Motor neuron (in vitro differentiated cells): ENCODE measurements around the gene SHPK. TPM values are rescaled to one million over a fixed set of nuclear protein-coding genes. Genes with fewer than 3 reads are reported as not detected.
A peak's percentile ranks its signal among the peaks of the same experiment; 100 is the strongest.

Experiments
- ATAC-seq, 8 experiments: fragments of 200-7000 bp; cut with Tn5 transposase; replicated peaks in 6 of 8; 2 replicates each; pipeline ENCODE4 v1.8.0; 2021; ENCODE audit warnings: mild to moderate bottlenecking in 8 of 8, moderate library complexity in 8 of 8
- H3K27ac ChIP-seq, 2 donors: fragments of 250-450 bp; sonication (Bioruptor Pico); 2 replicates each; pipeline ENCODE4 v1.9.0; 2021; ENCODE audit warnings: antibody characterized with exemption in 2 of 2, mild to moderate bottlenecking in 2 of 2, moderate library complexity in 1 of 2
- H3K4me1 ChIP-seq, 2 donors: fragments of 250-450 bp; sonication (Bioruptor Pico); replicated peaks in 1 of 2; 2 replicates each; pipeline ENCODE4 v1.6.1; 2021; ENCODE audit warnings: antibody characterized with exemption in 2 of 2, mild to moderate bottlenecking in 2 of 2, moderate library complexity in 1 of 2
- H3K4me3 ChIP-seq, 5 donors: fragments of 250-450 bp; sonication (Bioruptor Pico); 2 replicates each; pipeline ENCODE4 v1.9.0; 2021; ENCODE audit warnings: antibody characterized with exemption in 5 of 5, mild to moderate bottlenecking in 5 of 5, moderate library complexity in 4 of 5
- whole genome bisulfite sequencing, 10 experiments: fragments of 450-650 bp; shearing (Covaris generic); methylation state at CpG; one replicate each; pipeline ENCODE4 v1.0.0; 2022; 5-methylcytosine and 5-hydroxymethylcytosine counted together
- in situ Hi-C, 9 experiments: fragments of 400-800 bp; cut with MboI; loops; one replicate each; pipeline ENCODE4 v1.15.0; 2021; ENCODE audit warnings: low sequenced_read_pairs in 9 of 9, low pct_unique_long_range_greater_than_20kb in 2 of 9; ENCODE audit not compliant: unreplicated experiment in 9 of 9
- total RNA-seq, 8 experiments: library from RNA; unstranded; fragments of 300-600 nt; gene quantifications; 2 replicates each; pipeline versions ENCODE4 v1.2.3 to v1.2.4, GENCODE V29; 2022

SHPK gene
- total RNA-seq, 8 experiments from 2014 or later = 6.1 to 14.4 (median 7.0) TPM

DNA sequence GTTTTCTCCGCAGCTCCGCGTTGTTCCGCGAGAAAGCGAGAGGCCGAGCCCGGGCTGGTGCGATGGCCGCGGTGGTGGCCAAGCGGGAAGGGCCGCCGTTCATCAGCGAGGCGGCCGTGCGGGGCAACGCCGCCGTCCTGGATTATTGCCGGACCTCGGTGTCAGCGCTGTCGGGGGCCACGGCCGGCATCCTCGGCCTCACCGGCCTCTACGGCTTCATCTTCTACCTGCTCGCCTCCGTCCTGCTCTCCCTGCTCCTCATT is 33.0 kb upstream of the SHPK start:
- WGBS, 10 experiments = 0 to 1% (median 0%) methylated on average over 1 to 14 of the region's 32 CpGs; no CpG with 5 or more reads in 6 of the 10 experiments
- Histone ChIP-seq H3K4me1 (peaks cover 11 to 13% of the 10 kb centered on the region in 2 donors), H3K27ac (peak overlapping the region; percentile 79 to 88), H3K4me3 (peak overlapping the region; percentile 73 to 96 (median 90))
- in situ Hi-C loops = loop anchor here in 1 of 9 experiments (25.0 kb wide), 1 partner anchor 107 kb away; the partner anchor contains the start of gene TRPV3
- ATAC-seq = no peak

DNA sequence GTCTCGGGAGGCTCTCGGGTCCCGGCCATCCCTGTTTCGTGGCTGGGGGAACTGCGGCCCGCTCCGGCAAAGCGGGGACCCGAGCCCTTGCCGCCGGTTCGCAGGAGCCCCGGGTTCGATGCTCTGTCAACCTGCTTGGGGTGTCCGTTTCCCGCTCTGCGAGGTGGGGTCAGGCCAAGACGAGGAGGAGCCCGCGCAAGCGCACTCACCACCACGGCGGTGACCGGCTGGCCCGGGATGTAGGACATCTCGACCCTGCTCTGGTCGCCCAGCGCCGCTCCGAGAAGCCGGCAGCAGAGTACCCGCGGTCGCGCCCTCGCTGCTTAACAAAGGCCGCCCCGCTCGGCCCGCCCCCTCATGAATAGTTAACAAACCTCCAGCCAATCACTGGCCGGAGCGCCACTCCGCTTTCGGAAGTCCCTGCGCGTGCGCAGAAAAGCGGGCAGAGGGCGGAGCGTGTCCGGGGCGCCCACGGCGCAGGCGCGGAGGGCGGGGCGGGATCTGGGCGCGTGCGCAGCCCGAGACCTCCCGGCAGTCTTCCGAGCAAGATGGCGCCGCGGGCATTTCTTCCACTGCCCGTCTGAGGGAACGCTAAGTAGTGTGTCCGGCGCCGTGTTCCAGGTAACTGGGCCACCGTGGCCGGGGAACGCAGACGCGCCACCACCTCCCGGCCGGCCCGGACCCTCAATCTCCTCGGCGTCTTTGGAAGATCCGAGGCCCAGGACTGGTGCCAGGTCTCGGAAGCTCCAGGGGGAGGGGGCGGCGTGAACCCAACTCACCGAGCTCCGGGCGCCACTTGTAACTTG is 32.4 kb upstream of the SHPK start, which contains the start of the genes EMC6 and TAX1BP3:
Gene EMC6 (plus strand): TSS at position 534 of the 806 bp plus-strand sequence. CDS start 335 bp downstream, outside the sequence.
Gene TAX1BP3 (minus strand): TSS at position 300 of the 806 bp plus-strand sequence. CDS start 52 bp downstream, at position 248.
- WGBS, 10 experiments = 0 to 3% (median 0%) methylated on average over 1 to 16 of the region's 89 CpGs; no CpG with 5 or more reads in 4 of the 10 experiments
- Histone ChIP-seq H3K4me1 (peaks cover 11 to 13% of the 10 kb centered on the region in 2 donors), H3K27ac (peak within 1 kb of the TSS; percentile 89 to 95), H3K4me3 (peak within 1 kb of the TSS; percentile 73 to 96 (median 90))
- ATAC-seq = peak; percentile 74 to 95 (median 92)
- in situ Hi-C loops = loop anchor here in 1 of 9 experiments (25.0 kb wide), 1 partner anchor 106 kb away; the partner anchor contains the start of gene TRPV3

DNA sequence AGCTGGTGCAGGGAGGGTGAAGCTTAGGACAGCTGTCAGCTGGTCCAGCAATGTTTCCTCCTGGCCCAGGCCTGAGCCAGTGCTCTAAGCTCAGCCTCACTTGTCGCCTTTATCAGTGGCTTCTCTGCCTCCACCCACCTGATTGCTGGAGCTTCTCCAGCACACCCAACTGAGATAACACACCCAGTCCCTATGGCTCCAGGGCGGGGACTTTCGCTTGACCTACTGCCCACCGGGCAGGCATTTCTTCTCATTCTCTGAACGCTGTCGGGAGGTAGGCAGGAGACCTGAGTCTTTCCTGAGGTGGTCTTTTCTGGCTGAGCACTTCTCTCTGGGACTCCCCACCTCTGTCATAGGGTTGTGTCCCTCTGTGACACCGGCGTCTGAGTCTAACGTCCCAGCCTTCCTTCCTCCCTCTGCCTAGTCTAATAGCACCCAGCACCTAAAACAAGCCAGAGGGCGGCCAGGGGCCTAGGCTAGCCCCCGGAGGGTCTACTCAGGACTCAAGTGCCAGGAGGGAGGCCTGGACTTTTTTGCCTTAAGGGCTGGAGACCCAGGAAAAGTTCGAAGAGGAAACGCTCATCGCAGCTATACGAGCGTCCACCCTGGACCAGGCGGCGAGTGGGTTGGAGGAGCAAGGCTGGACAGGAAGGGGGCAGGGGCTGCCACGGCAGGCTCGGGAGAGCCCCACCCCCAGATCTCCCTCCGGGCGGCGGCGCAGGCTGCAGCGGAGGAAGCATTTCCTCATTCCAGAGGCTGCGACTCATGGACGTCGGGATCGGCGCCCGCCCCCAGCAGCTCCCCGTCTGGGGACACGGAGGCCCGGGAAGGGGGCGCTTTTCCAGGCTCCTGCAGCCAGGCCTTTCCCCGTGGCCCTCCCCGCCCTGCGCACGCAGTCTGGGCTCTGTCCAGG is 31.6 kb upstream of the SHPK start:
- ATAC-seq = peak; percentile 61 to 76 (median 68)
- peaks cover 11 to 19% of the 10 kb centered on the region in 2 donors for H3K4me1 ChIP-seq
- peak overlapping the region; percentile 89 to 95 for H3K27ac ChIP-seq
- WGBS, 10 experiments = 0 to 38% (median 5%) methylated on average over 1 to 7 of the region's 39 CpGs; no CpG with 5 or more reads in 3 of the 10 experiments
- in situ Hi-C loops = loop anchor here in 1 of 9 experiments (25.0 kb wide), 1 partner anchor 105 kb away; the partner anchor contains the start of gene TRPV3
- H3K4me3 ChIP-seq = peak overlapping the region; percentile 65 to 96 (median 83)

DNA sequence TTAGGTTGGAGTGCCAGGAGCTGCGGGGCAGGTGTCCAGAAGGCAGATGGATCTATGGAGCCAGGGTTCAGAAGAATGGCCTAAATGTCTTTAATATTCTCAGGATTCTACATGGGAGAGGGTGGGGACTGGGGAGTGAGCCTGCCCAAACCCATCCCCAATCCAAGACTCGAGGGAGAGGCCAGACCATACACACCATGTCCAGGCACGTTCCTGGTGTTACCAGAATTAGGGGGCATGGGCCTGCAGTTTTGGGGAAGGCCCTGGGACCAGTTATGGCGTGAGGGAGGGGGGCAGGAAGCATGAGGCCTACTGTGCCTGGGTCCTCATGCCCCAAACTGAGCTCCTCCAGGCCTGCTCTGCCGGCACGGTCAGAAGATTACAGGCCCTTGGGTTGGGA is 30.5 kb upstream of the SHPK start:
- H3K4me3 ChIP-seq = no peak overlapping the region
- no peak overlapping the region for H3K27ac ChIP-seq
- in situ Hi-C loops = loop anchor here in 1 of 9 experiments (25.0 kb wide), 1 partner anchor 104 kb away; the partner anchor contains the start of gene TRPV3
- no peak for ATAC-seq
- peaks cover 11 to 21% of the 10 kb centered on the region in 2 donors for H3K4me1 ChIP-seq
- 7 to 100% (median 100%) methylated on average over 1 to 3 of the region's 6 CpGs; no CpG with 5 or more reads in 6 of the 10 experiments for WGBS, 10 experiments

DNA sequence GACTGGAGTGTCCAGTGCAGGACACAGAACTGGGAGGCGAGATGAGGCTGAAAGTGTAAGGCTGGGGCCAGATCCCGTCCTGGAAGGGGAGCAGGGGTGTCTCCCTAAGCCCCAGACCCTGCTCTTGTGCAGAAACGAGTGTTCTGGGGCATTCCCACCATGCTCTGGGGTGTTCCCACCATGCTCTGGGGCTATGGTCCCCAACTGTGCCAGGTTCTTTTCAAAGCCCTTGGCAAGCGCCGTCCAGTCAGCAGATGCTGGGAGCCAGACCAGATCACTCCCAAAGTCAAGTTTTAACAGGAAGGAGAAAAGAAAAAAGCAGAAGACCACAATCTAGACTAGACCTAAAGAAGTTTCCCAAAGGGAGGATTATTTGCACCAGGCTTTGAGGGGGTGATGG is 29.8 kb upstream of the SHPK start:
- no peak for ATAC-seq
- in situ Hi-C loops = loop anchor here in 1 of 9 experiments (25.0 kb wide), 1 partner anchor 104 kb away; the partner anchor contains the start of gene TRPV3
- 45 to 100% (median 69%) methylated on average over 2 to 5 of the region's 5 CpGs; no CpG with 5 or more reads in 6 of the 10 experiments for WGBS, 10 experiments
- H3K4me1 ChIP-seq = peaks cover 11 to 21% of the 10 kb centered on the region in 2 donors
- H3K27ac ChIP-seq = no peak overlapping the region
- H3K4me3 ChIP-seq = no peak overlapping the region

DNA sequence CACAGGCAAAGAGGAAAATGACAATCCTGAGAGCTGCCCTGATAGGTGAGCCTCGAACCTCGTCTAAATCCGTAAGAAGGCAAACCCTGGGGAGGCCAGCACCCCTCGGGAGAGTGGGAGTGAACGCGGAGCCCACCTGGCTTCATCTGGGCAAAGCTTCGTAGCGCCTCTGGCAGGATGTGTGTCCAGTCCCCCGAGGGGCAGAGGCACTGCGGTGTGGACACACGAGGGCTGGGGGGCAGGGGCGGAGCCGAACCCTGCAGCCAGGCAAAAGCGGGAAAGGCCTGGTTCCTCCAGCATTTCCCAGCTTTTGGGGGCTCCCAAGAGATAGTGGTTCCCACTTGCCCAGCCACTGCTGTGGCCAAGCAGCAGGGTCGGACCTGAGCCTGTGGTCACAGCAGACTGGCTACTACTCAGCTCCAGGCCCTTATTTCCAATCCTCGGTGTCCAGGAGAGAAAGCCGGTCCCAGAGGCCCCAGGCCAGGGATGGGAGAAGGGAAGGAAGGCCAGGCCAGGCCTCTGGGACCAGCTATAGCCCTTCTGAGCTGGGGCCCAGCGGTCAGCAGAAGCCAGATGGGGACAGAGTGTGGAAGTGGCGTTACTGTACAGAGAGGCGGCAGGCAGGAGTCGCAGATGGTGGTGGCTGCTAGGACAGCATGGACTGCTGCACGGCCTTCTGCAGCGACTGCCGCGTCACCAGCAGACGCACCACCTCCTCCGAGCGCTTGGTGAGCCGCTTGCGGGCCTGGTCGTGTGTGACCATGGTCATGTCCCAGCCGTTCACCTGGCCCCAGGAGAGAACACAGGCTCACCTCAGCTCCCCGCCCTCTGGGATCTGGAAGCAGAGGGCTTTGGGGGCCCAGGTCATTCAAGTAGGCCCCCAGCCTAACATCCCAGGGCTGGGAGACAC is 27.3 kb upstream of the SHPK start:
- ATAC-seq = no peak
- H3K4me3 ChIP-seq = no peak overlapping the region
- H3K4me1 ChIP-seq = peaks cover 9 to 23% of the 10 kb centered on the region in 2 donors
- in situ Hi-C loops = loop anchor here in 1 of 9 experiments (25.0 kb wide), 1 partner anchor 101 kb away; the partner anchor contains the start of gene TRPV3
- WGBS, 10 experiments = 0 to 97% (median 80%) methylated on average over 1 to 13 of the region's 33 CpGs; no CpG with 5 or more reads in 2 of the 10 experiments
- H3K27ac ChIP-seq = no peak overlapping the region

DNA sequence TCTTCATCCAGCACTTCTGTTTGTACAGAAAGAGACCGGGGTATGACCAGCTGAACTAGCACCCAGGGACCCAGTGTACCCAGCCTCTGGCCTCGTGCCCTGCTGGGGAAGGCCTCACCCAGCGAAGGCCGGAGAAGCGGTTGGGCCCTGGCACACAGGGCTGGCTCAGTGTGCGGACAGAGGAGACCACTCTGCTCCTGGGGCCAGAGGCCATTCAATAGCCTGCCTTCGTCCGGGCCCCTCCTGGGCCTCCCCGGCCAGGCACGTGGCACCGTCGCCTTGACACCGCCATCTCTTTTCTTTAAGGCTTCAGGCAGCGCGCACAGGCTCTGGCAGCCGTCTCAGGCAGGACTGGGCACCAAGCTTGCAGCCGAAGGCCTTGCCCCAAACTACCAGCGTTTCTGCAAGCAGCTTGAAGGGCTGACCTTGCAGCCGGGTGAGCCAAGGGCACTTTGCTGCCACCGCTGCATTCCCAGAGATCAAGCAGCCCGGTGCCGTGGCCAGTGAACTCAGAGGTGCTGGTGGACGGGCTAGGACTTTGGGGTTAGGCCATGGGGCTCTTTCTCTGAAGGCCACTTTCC is 24.4 kb upstream of the SHPK start:
- no peak overlapping the region for H3K27ac ChIP-seq
- in situ Hi-C loops = loop anchor here in 1 of 9 experiments (25.0 kb wide), 1 partner anchor 98 kb away; the partner anchor contains the start of gene TRPV3
- WGBS, 10 experiments = 95% methylated on average over 4 of the region's 23 CpGs; no CpG with 5 or more reads in 9 of the 10 experiments
- no peak overlapping the region for H3K4me3 ChIP-seq
- ATAC-seq = peak in 3 of 8 experiments; percentile 3 to 6 (median 5)
- H3K4me1 ChIP-seq = peaks cover 2 to 15% of the 10 kb centered on the region in 2 donors

DNA sequence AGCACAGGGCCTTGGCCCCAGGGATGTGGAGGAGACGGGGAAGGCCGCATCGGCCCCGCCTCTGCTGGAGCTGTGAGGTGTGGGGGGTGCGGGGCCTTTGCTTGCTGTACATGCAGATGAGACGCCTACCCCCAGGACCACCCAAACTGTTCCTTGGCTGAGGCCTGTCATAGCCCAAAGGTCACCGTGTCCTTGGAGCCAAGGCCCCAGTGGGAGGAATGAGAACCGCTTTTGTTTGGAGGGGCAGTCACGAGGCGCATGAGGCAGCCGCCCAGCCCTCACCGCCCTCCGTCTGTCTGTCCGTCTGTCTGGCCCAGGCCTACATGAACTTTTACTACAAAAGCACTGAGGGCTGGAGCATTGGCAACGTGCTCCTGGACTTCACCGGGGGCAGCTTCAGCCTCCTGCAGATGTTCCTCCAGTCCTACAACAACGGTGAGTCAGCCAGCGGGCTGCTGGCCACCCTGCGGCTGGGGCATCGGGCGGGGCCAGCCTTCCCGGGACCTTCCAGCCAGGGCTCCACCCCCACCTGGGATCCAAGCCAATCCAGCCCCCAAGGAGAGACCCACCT is 23.6 kb upstream of the SHPK start:
- H3K27ac ChIP-seq = peak overlapping the region in 1 of 2 donors; percentile 53
- peaks cover 2 to 15% of the 10 kb centered on the region in 2 donors for H3K4me1 ChIP-seq
- 30 to 84% (median 60%) methylated on average over 1 to 15 of the region's 22 CpGs; no CpG with 5 or more reads in 7 of the 10 experiments for WGBS, 10 experiments
- peak in 6 of 8 experiments; percentile 4 to 76 (median 36) for ATAC-seq
- in situ Hi-C loops = loop anchor here in 1 of 9 experiments (25.0 kb wide), 1 partner anchor 97 kb away; the partner anchor contains the start of gene TRPV3
- no peak overlapping the region for H3K4me3 ChIP-seq

DNA sequence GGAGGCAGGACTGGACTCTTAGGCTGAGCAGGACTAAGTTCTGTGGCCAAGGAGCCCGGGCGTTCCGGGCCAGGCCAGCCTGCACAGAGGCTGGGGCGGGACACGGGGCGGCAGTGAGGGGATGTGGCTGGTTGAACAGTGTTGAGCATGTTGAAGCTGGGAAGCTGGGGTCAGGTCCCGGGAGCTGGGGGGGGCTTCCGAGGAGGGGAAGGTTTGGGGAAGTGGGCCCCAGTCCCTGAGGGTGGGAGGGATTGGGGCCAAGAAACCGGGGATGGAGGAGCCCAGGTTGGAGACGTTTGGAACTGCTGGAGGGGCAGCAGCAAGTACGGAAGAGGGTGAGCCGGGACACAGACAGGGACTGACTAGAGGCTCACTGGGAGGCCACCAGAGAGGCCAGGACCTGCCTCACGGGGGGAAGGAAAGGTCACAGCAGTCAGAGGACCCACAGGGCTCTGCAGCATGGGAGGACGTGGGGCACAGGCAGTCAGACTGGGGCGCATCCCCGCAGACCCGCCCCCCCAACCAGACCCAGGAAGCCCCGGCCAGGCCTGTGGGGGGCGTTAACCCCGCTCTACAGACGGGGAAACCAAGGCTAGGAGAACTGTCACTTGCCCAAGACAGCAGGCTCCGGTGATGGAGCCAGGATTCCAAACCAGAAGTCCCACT is 22.9 kb upstream of the SHPK start:
- in situ Hi-C loops = loop anchor here in 1 of 9 experiments (25.0 kb wide), 1 partner anchor 97 kb away; the partner anchor contains the start of gene TRPV3
- H3K4me1 ChIP-seq = peaks cover 2 to 15% of the 10 kb centered on the region in 2 donors
- peak in 2 of 8 experiments; percentile 1 to 3 for ATAC-seq
- no peak overlapping the region for H3K4me3 ChIP-seq
- no CpG with 5 or more reads among the region's 22 CpGs for WGBS, 10 experiments
- H3K27ac ChIP-seq = no peak overlapping the region

DNA sequence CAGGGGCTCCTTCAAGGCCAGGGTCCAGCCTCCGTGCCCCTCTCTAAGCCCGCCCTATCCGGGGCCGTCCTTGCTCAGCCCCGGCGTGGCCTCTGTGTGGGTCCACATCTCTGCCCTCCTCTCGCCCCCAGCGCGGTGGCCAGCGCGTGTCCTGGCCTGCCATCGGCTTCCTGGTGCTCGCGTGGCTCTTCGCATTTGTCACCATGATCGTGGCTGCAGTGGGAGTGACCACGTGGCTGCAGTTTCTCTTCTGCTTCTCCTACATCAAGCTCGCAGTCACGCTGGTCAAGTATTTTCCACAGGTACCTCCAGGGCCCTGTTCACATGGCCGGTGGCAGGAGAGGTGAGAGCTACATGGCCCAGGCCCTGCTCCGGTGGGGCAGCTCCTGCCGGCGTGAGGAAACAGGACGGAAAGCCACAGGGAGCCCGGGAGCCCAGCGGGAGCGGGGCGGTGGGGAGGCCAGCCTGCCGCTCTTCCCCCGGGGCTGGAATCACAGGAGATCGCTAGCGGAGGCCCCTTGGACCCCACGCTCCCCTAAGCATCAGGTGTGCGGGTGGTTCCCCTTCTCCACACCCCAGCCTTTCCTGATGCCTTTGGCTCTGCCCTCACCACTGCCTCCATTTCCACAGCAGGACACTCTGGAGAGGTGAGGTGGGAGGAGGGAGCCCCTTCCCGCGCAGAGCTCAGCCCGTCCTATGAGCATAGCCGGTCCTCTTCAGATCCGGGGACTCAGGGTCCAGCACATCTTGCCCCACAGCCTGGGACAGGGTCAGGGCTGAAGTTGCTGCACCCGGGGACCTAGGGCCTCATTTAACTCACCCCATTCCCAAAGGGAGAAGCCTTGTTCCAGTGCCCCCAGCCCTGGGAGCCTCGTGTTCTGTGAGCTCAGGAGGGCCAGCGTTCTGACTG is 22.1 kb upstream of the SHPK start:
- H3K4me3 ChIP-seq = no peak overlapping the region
- H3K4me1 ChIP-seq = peaks cover 2 to 14% of the 10 kb centered on the region in 2 donors
- in situ Hi-C loops = loop anchor here in 1 of 9 experiments (25.0 kb wide), 1 partner anchor 96 kb away; the partner anchor contains the start of gene TRPV3
- WGBS, 10 experiments = 89 to 100% (median 92%) methylated on average over 1 to 6 of the region's 42 CpGs; no CpG with 5 or more reads in 4 of the 10 experiments
- no peak overlapping the region for H3K27ac ChIP-seq
- peak in 1 of 8 experiments; percentile 6 for ATAC-seq
